ENCODE data around the gene CCDC192.

Gene CCDC192

GRCh38 chr5:127969651-127970050, 266.5 kb downstream of the CCDC192 start:
- DNase-seq (ENCODE audit: insufficient read length, low spot score) = no peak
- FAIRE-seq = no peak

DNA sequence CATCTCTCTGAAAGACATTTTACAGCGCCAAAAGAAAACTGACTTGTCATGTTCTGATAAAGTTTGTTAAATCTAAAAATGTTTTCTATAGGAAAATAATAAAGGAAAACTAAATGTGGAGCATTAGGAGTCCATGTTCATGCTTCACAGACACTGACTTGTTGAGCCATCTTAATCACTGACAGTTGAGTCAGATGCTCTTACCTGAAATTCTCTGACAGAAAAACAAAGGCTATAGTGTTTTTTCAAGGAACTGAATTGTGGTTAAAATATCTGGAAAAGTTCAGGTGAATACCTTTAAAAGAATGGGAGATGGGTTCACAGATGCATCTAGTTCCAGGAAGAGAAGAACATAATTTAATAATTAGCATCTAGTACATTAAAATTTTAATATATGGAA, 266.9 kb downstream of the CCDC192 start:
- FAIRE-seq (no peak), DNase-seq (ENCODE audit: insufficient read length, low spot score) (no peak)

GRCh38 chr5:127970854-127971425, 267.7 kb downstream of the CCDC192 start:
- FAIRE-seq = no peak

DNA sequence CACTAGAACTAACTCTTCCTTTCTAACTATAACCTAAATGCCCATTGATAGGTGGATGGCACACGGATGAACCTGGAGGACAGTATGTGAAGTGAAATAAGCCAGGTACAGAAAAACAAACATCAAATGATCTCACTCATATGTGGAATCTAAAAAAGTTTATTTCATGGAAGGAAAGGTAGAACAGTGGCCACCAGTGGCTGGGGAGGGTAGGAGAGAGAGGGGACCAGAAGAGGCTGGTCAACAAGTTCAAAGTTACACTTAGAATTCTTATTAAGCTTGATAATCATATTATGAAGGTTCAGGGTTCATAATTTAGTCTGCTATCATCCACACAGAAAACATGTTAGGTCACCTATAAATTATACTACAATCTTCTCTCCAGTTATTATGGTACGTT, 272.8 kb downstream of the CCDC192 start:
- DNase-seq (ENCODE audit: insufficient read length, low spot score) (no peak), FAIRE-seq (no peak)

More at GRCh38 chr5:127970854-127971425, 267.7 kb downstream of the CCDC192 start:
- DNase-seq (ENCODE audit: insufficient read length, low spot score) = no peak

GRCh38 chr5:127976525-127976924, 273.3 kb downstream of the CCDC192 start:
- no peak for FAIRE-seq
- no peak for DNase-seq (ENCODE audit: insufficient read length, low spot score)

DNA sequence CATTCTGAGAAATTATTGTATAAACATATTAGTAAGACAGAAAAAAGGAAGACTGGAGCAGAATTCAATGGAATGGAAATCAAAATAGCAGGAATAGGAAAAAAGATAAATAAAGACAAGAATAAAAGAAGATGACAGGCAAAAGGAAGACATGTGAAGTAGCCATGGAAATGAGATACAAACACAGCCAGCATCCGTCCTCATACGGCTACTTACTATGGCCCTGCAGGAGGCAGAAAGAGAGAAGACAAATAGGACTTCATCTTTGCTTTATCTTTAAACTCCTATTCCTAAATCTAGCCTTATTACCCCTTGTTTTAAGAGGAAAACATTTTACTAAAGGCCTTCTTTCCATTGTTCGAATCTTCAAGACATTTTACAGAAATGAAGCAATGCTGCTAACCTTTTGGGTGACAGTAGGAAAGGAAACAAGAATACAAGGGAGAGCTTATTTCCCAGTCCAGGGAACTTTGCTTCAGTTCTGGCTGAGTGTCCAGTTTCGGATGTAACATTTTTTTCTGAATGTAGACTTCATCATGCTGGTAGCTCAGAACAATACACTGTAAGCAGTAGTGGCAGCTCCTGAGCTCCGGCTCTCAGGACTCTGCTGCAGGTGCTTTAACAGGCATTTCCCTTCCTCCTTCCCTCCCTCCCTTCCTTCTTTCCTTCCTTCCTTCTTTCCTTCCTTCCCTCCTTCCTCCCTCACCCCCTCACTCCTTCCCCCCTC, 274.0 kb downstream of the CCDC192 start:
- FAIRE-seq = no peak
- no peak for DNase-seq (ENCODE audit: insufficient read length, low spot score)

GRCh38 chr5:127978738-127979300, 275.6 kb downstream of the CCDC192 start:
- DNase-seq (ENCODE audit: insufficient read length, low spot score) (no peak), FAIRE-seq (no peak)

DNA sequence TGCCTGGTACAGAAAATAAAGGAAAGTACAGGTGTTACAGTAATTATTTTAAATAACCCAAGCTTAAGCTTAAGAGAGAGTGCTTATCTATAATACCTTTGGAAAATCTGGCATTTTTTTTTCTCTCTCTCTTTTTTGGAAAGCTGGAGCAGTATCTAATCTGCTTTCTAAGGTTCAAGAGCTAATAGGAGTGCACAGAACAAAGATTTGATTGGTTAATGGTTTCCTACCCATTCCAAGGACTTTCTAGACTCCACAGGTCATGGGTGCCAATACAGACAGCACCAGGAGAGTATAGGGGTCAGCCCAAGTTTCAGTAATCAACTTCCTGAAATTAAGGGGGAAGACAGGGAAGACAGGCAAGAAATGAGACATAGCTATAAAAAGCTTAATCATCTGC, 276.3 kb downstream of the CCDC192 start:
- no peak for DNase-seq (ENCODE audit: insufficient read length, low spot score)
- no peak for FAIRE-seq

GRCh38 chr5:127980843-127981242, 277.7 kb downstream of the CCDC192 start:
- no peak for DNase-seq (ENCODE audit: insufficient read length, low spot score)
- FAIRE-seq = no peak

DNA sequence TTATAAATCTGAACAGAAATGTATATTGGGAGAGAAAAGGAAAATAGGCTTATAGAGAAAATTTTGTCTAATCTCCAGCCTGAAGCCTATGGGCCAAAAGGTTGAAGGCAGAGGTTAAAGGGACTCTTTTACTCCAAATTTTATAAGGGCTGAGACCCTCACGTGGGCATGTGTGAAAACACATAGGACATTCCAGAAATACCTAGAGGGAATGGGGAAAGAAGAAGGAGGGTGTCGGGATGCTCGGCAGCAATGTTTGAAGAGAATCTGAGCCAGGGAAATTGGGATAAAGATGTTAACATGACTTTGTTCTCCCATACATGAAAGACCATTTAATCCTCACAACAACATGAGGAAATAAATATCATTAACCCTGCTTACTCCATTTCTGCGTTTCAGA, 278.3 kb downstream of the CCDC192 start:
- DNase-seq (ENCODE audit: insufficient read length, low spot score) (no peak), FAIRE-seq (no peak)

DNA sequence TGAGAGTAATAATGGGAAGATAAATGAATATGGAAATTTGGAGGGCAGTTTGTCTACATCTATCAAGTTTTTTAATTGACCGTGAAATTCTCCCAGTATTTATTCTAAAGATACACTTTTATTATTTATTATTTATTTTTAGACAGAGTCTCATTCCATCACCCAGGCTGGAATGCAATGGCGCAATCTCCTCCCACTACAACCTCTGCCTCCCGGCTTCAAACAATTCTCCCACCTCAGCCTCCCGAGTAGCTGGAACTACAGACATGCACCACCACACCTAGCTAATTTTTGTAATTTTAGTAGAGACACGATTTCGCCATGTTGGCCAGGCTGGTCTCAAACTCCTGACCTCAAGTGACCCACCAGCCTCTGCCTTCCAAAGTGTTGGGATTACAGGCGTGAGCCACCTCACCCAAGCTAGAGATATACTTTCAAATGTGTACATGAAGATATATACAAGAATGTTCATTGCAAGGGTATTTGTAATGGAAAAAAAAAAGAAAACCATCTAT, 282.7 kb downstream of the CCDC192 start:
- FAIRE-seq (no peak), DNase-seq (ENCODE audit: insufficient read length, low spot score) (no peak)

- no peak for DNase-seq (ENCODE audit: insufficient read length, low spot score)
- no peak for FAIRE-seq
Observed at GRCh38 chr5:127987354-127988145, 284.4 kb downstream of the CCDC192 start.

DNA sequence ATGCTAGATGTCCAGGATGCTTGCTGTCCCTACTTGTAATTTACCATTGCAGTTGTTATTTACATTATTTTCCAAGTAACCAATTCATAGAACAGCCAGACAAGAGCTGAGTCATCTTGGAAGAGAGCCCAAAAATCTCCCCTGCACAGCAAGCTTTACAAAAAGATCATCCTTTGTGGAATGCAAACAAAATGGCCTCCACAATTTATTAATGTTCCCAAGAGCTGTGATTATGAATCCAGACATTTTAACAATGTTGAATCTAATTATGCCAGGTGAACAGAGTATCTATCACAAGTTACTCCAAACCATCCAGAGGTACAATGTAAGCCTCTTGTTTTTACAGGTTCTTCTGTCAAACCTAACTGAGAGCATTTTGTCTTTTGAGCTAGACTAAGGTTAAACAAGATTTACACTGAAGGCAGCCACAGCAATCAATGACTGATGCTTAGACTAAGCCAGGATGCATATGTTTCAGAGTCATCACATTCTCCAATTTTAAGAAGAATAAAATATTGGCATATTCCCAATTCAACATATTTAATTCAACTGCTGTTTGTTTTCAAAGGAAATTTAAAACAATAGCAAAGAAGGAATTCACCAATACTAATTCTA, 285.1 kb downstream of the CCDC192 start:
- DNase-seq (ENCODE audit: insufficient read length, low spot score) (peak; percentile 45), FAIRE-seq (no peak)
